NB4 (cell line): ENCODE results near the gene EXOSC3.
"Not testable (repeated sequence)": the region's sequence is repeated elsewhere in the genome, so short reads cannot be mapped to it uniquely, and the experiment has no call there.

Source experiments
- DNase-seq: peaks from one replicate; pipeline ENCODE4 v3.0.0; 2010; ENCODE audit warnings: low read depth
- H3K4me3 ChIP-seq: one replicate; pipeline ENCODE4 v1.5.1; 2011; ENCODE audit warnings: mild to moderate bottlenecking, low read depth, low read length, moderate library complexity
- CTCF ChIP-seq: IDR thresholded peaks from one replicate; pipeline ENCODE4 v1.5.1; 2012; ENCODE audit warnings: low read depth, low read length
- MAX ChIP-seq: IDR thresholded peaks from 2 replicates; pipeline ENCODE4 v1.6.1; 2011; ENCODE audit warnings: low read depth, low read length
- MYC ChIP-seq: IDR thresholded peaks from 2 replicates; pipeline ENCODE4 v1.6.1; 2011; ENCODE audit warnings: low read depth, low read length
- POLR2A ChIP-seq: IDR thresholded peaks from 2 replicates; pipeline ENCODE4 v1.6.1; 2011; ENCODE audit warnings: mild to moderate bottlenecking; ENCODE audit not compliant: insufficient read length; ENCODE audit errors: extremely low read depth

The EXOSC3 gene

GRCh38 chr9:37811906-37812476, 27.1 kb upstream of the EXOSC3 start:
- no peak for DNase-seq
- TF ChIP-seq MYC (no peak), CTCF (no peak), POLR2A (no peak)

GRCh38 chr9:37809676-37810075, 24.8 kb upstream of the EXOSC3 start:
- DNase-seq, H3K4me3 ChIP-seq: not testable (repeated sequence)

More at GRCh38 chr9:37811906-37812476, 27.1 kb upstream of the EXOSC3 start:
- H3K4me3 ChIP-seq: no peak overlapping the region

- TF ChIP-seq MYC: no peak
- H3K4me3 ChIP-seq: no peak overlapping the region
- no peak for DNase-seq
Observed at GRCh38 chr9:37806271-37806670, 21.4 kb upstream of the EXOSC3 start.

- TF ChIP-seq CTCF (no peak), MYC (no peak), MAX (no peak), POLR2A (no peak)
- no peak for DNase-seq
Observed at GRCh38 chr9:37801959-37802711, 17.3 kb upstream of the EXOSC3 start.

GRCh38 chr9:37801287-37801850, 16.5 kb upstream of the EXOSC3 start:
- DNase-seq: peak; percentile 44
- peak overlapping the region; percentile 88 for H3K4me3 ChIP-seq
- no peak for TF ChIP-seq MYC
- no peak for TF ChIP-seq CTCF
- no peak for TF ChIP-seq MAX
- TF ChIP-seq POLR2A: no peak

More at GRCh38 chr9:37801959-37802711, 17.3 kb upstream of the EXOSC3 start:
- peak overlapping the region; percentile 88 for H3K4me3 ChIP-seq

- DNase-seq: peak; percentile 86
- TF ChIP-seq POLR2A: peak; percentile 45
- 0 out of 2 replicates have a peak, but pooled peaks have one; percentile 5 for TF ChIP-seq MAX
- TF ChIP-seq CTCF: no peak
- TF ChIP-seq MYC: peak; percentile 48; the same call in 1 of the 2 replicates
- peak within 1 kb of the TSS; percentile 88 for H3K4me3 ChIP-seq
Observed at GRCh38 chr9:37800631-37801286, 15.9 kb upstream of the EXOSC3 start, which contains the start of gene DCAF10. DCAF10 (plus strand) TSS chr9:37800797; CDS start chr9:37800867, 70 bp downstream.
